Measurements from ENCODE around the gene SPATA31D1.

The SPATA31D1 gene

GRCh38 chr9:82021198-82021597, 32.6 kb downstream of the SPATA31D1 start:
- Histone ChIP-seq H3K27ac (ENCODE audit: low read depth, low read length) (no peak overlapping the region), H4K20me1 (ENCODE audit: low read depth, low read length) (no peaks in the 10 kb centered on the region), H3K4me3 (ENCODE audit: insufficient read depth, low read length, poor library complexity, severe bottlenecking) (no peak overlapping the region), H3K36me3 (ENCODE audit: low read length) (no peaks in the 10 kb centered on the region), H3K9ac (ENCODE audit: low read length) (no peak overlapping the region), H3K4me2 (ENCODE audit: low read depth, low read length, poor library complexity, severe bottlenecking) (no peak overlapping the region), H3K9me3 (ENCODE audit: insufficient read depth, low read length) (no peaks in the 10 kb centered on the region), H3K27me3 (ENCODE audit: low read length) (no peaks in the 10 kb centered on the region), H3K79me2 (ENCODE audit: insufficient read depth, low read length) (no peaks in the 10 kb centered on the region), H3K9me2 (replicated peaks; ENCODE audit: insufficient read depth, low read length) (no peaks in the 10 kb centered on the region), H3F3A (ENCODE audit: insufficient read depth) (no peaks in the 10 kb centered on the region), H2AFZ (ENCODE audit: low read depth, low read length, severe bottlenecking) (no peak overlapping the region)
- TF ChIP-seq EZH2phosphoT487 (conservative IDR thresholded peaks at IDR 0.05; ENCODE audit: low read length) (no peak), CTCF (IDR thresholded peaks at IDR 0.05; ENCODE audit: insufficient read depth, low read length, poor library complexity, severe bottlenecking) (no peak)

GRCh38 chr9:82022121-82022520, 33.5 kb downstream of the SPATA31D1 start:
- Histone ChIP-seq H3K9ac (ENCODE audit: low read length) (no peak overlapping the region), H4K20me1 (ENCODE audit: low read depth, low read length) (no peaks in the 10 kb centered on the region), H3K27ac (ENCODE audit: low read depth, low read length) (no peak overlapping the region), H3K4me3 (ENCODE audit: insufficient read depth, low read length, poor library complexity, severe bottlenecking) (no peak overlapping the region), H3K79me2 (ENCODE audit: insufficient read depth, low read length) (no peaks in the 10 kb centered on the region), H3K4me2 (ENCODE audit: low read depth, low read length, poor library complexity, severe bottlenecking) (no peak overlapping the region), H3K9me3 (ENCODE audit: insufficient read depth, low read length) (no peaks in the 10 kb centered on the region), H3K27me3 (ENCODE audit: low read length) (no peaks in the 10 kb centered on the region), H3K36me3 (ENCODE audit: low read length) (no peaks in the 10 kb centered on the region), H3K9me2 (replicated peaks; ENCODE audit: insufficient read depth, low read length) (no peaks in the 10 kb centered on the region), H3F3A (ENCODE audit: insufficient read depth) (no peaks in the 10 kb centered on the region), H2AFZ (ENCODE audit: low read depth, low read length, severe bottlenecking) (no peak overlapping the region)
- TF ChIP-seq CTCF (IDR thresholded peaks at IDR 0.05; ENCODE audit: insufficient read depth, low read length, poor library complexity, severe bottlenecking): no peak
- TF ChIP-seq EZH2phosphoT487 (conservative IDR thresholded peaks at IDR 0.05; ENCODE audit: low read length): no peak

GRCh38 chr9:82024908-82025307, 36.3 kb downstream of the SPATA31D1 start:
- Histone ChIP-seq H3K36me3 (ENCODE audit: low read length) (no peaks in the 10 kb centered on the region), H2AFZ (ENCODE audit: low read depth, low read length, severe bottlenecking) (no peak overlapping the region), H3K4me3 (ENCODE audit: insufficient read depth, low read length, poor library complexity, severe bottlenecking) (no peak overlapping the region), H3F3A (ENCODE audit: insufficient read depth) (no peaks in the 10 kb centered on the region), H3K4me2 (ENCODE audit: low read depth, low read length, poor library complexity, severe bottlenecking) (no peak overlapping the region), H3K9me2 (replicated peaks; ENCODE audit: insufficient read depth, low read length) (no peaks in the 10 kb centered on the region), H3K9me3 (ENCODE audit: insufficient read depth, low read length) (no peaks in the 10 kb centered on the region), H4K20me1 (ENCODE audit: low read depth, low read length) (no peaks in the 10 kb centered on the region), H3K79me2 (ENCODE audit: insufficient read depth, low read length) (no peaks in the 10 kb centered on the region), H3K27me3 (ENCODE audit: low read length) (no peaks in the 10 kb centered on the region), H3K9ac (ENCODE audit: low read length) (no peak overlapping the region), H3K27ac (ENCODE audit: low read depth, low read length) (no peak overlapping the region)
- no peak for TF ChIP-seq CTCF (IDR thresholded peaks at IDR 0.05; ENCODE audit: insufficient read depth, low read length, poor library complexity, severe bottlenecking)
- no peak for TF ChIP-seq EZH2phosphoT487 (conservative IDR thresholded peaks at IDR 0.05; ENCODE audit: low read length)
